Loucy (cell line): Measurements from ENCODE around the gene MORC4.

ENCODE experiments used
- CTCF ChIP-seq: fragments of 200-600 bp; sonication (generic); conservative IDR thresholded peaks from 2 replicates; pipeline ENCODE4 v1.5.1; 2014; ENCODE audit warnings: mild to moderate bottlenecking, antibody characterized with exemption, low read length
- EZH2phosphoT487 ChIP-seq: fragments of 200-600 bp; IDR thresholded peaks from 2 replicates; pipeline ENCODE4 v1.6.1; 2018; ENCODE audit warnings: antibody characterized with exemption, mild to moderate bottlenecking, moderate library complexity, borderline replicate concordance

GRCh38 chrX:106999002-106999975, 723 bp downstream of the MORC4 start:
- peak; percentile 63 for TF ChIP-seq CTCF
- no peak for TF ChIP-seq EZH2phosphoT487
